Stimulated activated CD8-positive, alpha-beta memory T cell treated with anti-CD3 and anti-CD28 coated beads, Interleukin-4, amount 100 ng/mL, for 48 hours (primary cell): Measurements from ENCODE around the gene MRPL45.
"Not testable (repeated sequence)": the region's sequence is repeated elsewhere in the genome, so short reads cannot be mapped to it uniquely, and the experiment has no call there.

Experiments used
- DNase-seq: peaks from one replicate; pipeline ENCODE4 v3.0.0-alpha.2; 2020

Gene MRPL45

DNA sequence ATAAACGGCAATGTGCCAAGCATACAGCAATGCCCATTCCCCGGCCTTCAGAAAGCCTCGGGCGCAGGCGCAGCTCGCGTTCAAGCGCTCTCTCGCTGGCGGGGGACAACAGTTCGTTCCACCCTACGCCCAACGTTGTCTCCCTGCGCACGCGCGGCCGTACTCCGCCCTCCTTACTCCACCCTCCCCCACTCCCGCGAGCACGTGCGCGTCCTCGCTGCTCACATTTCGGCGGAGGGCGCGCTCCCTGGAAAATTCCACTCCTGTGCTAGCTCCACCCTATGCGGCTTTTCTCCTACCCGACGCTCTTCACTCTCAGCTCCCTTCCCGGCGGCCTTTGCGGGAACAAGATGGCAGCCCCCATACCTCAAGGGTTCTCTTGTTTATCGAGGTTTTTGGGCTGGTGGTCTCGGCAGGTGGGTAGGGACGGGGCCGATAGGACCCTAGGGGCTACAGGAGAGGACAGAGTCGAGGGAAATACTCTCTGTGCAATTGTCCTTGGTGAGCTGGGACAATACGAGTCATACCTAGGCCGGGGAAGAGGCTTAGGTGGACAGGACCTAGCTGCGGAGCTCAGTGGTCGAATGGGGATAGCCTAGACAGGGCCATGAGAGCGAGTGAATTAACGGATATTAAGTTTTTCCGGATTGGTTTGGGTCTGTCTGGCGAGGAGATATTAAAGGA, at the start of gene MRPL45:
Gene MRPL45, plus strand, starts transcription at position 335 of the 684 bp plus-strand sequence. Its CDS starts 16 bp downstream, at position 351.
- peak; percentile 98 for DNase-seq

DNA sequence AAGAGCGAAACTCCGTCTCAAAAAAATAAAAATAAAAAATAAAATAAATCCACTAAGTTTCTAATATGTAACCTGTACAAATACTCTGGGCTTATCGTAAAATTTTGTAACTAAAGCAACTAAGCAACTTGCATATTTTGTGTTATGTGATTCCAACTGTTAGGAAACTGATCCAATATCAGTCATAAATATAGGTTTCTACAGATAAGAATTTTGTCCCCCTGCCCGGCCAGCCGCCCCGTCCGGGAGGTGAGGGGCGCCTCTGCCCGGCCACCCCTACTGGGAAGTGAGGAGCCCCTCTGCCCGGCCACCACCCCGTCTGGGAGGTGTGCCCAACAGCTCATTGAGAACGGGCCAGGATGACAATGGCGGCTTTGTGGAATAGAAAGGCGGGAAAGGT, 43.8 kb upstream of the MRPL45 start:
- DNase-seq = not testable (repeated sequence)

DNA sequence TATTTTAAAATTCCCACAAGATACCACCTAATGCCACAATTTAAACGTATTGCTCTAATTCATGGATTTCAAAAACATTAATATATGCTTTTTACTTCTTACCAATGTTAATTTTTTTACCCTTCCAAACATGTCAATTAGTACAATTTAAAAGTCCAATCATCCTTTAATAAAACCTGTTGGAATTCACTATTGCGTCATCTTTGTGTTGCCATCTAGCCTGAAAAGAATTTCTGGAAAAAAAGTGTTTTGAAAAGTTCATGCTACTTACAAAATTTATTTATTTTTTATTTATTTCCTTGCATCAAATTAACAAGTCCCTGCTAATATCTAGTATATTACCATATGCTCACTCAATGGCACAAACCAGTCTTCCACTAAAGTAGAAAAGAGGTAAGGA, 42.6 kb upstream of the MRPL45 start:
- not testable (repeated sequence) for DNase-seq

GRCh38 chr17:38257013-38257621, 39.9 kb upstream of the MRPL45 start:
- DNase-seq = peak; percentile 83

- not testable (repeated sequence) for DNase-seq
These were observed 30.9 kb upstream of the MRPL45 start for GRCh38 chr17:38265974-38266506.

- not testable (repeated sequence) for DNase-seq
These were observed 30.4 kb upstream of the MRPL45 start for GRCh38 chr17:38266571-38266970.

DNA sequence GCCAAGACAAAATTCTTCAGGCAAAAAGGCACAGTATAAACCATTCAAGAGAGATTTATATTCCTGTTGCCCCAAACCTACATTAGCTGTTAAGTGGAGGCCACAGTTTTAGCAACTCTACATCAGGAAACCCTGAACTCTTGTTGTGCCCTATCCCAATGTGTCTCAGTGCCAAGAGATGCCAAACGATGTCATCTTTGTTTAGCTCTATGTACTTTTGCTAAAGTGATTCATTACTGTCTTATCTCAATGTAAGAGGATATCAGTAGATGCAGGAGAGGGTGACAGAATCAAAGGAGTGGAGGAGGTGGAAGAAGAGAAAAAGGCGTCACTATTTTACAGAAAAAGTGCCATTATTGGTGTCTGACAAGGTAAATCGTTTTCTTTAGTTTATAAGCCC, 28.8 kb upstream of the MRPL45 start:
- DNase-seq = not testable (repeated sequence)

- DNase-seq = not testable (repeated sequence)
These were observed 27.9 kb upstream of the MRPL45 start for GRCh38 chr17:38269045-38269444.

DNA sequence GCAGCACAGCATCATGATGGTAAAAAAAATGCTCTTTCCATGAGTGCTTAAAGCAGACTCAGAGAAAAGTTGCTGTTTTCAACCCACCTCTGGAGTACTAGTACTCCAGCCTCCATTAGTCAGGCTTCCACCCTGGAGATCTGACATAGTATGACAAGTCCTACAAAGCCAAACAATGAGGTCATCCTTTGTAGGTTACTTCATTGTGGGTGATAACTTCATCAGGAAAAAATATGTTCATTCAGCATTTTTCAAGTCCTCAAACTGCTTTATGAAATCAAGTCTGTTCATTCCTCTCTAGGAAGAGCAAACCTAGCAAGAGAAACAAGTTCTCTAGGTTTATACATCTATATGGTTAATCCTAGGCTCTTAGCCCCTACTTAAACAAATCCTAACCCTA, 27.4 kb upstream of the MRPL45 start:
- DNase-seq = not testable (repeated sequence)

DNA sequence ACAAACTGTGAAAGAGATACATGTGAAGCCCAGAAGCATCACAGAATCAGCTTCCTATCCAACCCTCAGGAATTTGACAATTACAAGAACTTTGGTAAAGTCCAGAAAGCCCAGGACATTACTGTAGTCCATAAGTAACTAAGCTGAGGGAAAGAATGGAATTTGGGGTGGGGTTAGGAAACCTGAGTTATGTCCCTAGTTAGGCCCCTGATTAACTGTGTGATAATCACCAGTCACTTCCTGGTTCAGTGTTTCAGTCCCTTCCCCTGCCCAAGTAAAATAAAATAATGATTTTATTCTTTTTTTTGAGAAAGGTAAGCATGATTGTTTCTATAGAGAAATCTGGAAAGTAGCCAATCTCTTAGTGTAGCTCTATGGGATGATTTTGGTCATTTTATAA, 11.0 kb upstream of the MRPL45 start:
- DNase-seq = not testable (repeated sequence)

- peak; percentile 54 for DNase-seq
These were observed 10.4 kb upstream of the MRPL45 start for GRCh38 chr17:38286501-38287091.

GRCh38 chr17:38288217-38288827, 8.6 kb upstream of the MRPL45 start:
- not testable (repeated sequence) for DNase-seq

GRCh38 chr17:38289760-38290159, 7.2 kb upstream of the MRPL45 start:
- DNase-seq = not testable (repeated sequence)

- DNase-seq = not testable (repeated sequence)
These were observed 1.2 kb upstream of the MRPL45 start for GRCh38 chr17:38295602-38296365.

- DNase-seq = no peak
These were observed 18.5 kb downstream of the MRPL45 start for GRCh38 chr17:38315497-38315896.

DNA sequence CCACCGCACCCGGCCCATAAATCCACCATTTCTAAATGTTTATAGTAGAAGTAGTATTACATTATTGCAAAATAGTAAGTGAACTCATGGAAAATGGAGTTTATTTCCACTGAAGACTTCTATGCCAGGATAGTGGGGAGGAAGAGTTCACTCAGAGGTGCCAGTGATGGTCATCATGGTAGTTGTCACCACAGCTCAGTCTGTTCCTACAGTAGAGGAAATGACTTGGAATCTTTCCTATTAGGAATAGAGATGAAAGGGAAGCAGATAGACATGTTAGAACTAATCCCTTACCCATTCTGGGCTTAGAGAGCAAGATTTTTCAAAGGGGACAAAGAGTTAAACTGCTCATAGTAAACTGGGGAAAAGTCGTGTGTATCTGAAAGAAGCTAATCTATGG, 20.1 kb downstream of the MRPL45 start:
- no peak for DNase-seq

DNA sequence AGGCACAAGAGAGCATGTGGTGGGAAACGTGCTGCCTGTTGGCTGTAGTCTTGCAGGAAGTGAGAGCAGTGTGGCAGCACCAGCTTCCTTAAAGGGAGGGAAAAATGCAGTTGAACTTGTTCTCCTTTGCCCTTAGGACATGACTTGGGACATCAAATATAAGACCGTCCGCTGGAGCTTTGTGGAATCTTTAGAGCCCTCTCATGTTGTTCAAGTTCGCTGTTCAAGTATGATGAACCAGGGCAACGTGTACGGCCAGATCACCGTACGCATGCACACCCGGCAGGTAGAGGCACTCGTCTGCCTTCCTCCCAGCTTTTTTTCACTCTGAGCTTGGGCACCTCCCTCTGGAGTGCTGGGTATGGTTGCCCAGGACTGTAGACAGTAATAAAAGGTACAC, 23.5 kb downstream of the MRPL45 start:
- no peak for DNase-seq

- DNase-seq = peak; percentile 88
These were observed 25.3 kb downstream of the MRPL45 start for GRCh38 chr17:38322156-38322779.

- no peak for DNase-seq
These were observed 25.9 kb downstream of the MRPL45 start for GRCh38 chr17:38322897-38323296.

DNA sequence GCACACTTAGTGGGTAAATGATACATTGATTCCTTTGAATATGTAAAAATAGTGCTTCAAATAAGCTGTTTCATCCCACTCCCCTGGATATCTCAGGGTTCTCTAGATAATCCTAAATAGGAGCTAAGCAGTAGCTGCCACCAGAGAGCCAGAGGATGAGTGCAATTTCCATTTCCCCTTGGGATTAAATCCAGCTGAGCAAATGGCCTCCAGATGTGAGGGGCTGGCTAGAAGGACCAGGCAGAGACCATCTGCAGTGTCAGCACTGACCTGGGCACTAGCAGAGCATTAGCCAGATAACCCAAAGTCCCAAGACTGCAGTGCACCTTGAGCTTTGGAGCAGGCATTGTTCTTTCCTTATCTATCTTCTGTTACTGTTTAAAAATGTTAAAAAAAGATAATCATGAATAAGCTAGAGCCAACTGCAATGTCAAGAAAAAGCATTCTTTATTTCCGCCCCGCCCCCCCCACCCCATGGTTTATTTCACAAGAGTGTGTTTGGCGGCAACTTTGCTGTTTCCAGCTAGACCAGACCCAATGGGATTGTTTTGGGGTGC, 27.3 kb downstream of the MRPL45 start:
- DNase-seq = no peak

- DNase-seq = no peak
These were observed 27.8 kb downstream of the MRPL45 start for GRCh38 chr17:38324772-38325171.
